GM12864 (cell line): ENCODE results near the gene OBP2A.

ENCODE experiments used
- DNase-seq: peaks from one replicate; pipeline ENCODE4 v3.0.0-alpha.2; 2011; ENCODE audit warnings: low read depth
- H3K4me3 ChIP-seq: 2 replicates; pipeline ENCODE4 v1.5.1; 2011; ENCODE audit warnings: mild to moderate bottlenecking, low read depth, low read length, control low read depth
- CTCF ChIP-seq: IDR thresholded peaks from 2 replicates; pipeline ENCODE4 v1.5.1; 2011; ENCODE audit warnings: low read depth, mild to moderate bottlenecking, moderate library complexity, low read length, control low read depth, inconsistent platforms; ENCODE audit errors: missing control alignments

Gene OBP2A

GRCh38 chr9:135506327-135507103, 39.4 kb upstream of the OBP2A start:
- no peak for TF ChIP-seq CTCF

GRCh38 chr9:135507104-135508035, 38.6 kb upstream of the OBP2A start:
- no peak for TF ChIP-seq CTCF
- H3K4me3 ChIP-seq: no peak overlapping the region
- DNase-seq: no peak

More at GRCh38 chr9:135506327-135507103, 39.4 kb upstream of the OBP2A start:
- H3K4me3 ChIP-seq: no peak overlapping the region
- no peak for DNase-seq

GRCh38 chr9:135508211-135508820, 37.6 kb upstream of the OBP2A start:
- DNase-seq: no peak
- TF ChIP-seq CTCF: no peak
- no peak overlapping the region for H3K4me3 ChIP-seq

- no peak overlapping the region for H3K4me3 ChIP-seq
Observed at GRCh38 chr9:135509458-135509857, 36.5 kb upstream of the OBP2A start.

GRCh38 chr9:135512241-135512603, 33.7 kb upstream of the OBP2A start:
- no peak for DNase-seq
- H3K4me3 ChIP-seq: no peak overlapping the region
- TF ChIP-seq CTCF: no peak

More at GRCh38 chr9:135509458-135509857, 36.5 kb upstream of the OBP2A start:
- TF ChIP-seq CTCF: no peak
- no peak for DNase-seq

GRCh38 chr9:135512904-135513303, 33.0 kb upstream of the OBP2A start:
- TF ChIP-seq CTCF: no peak
- no peak for DNase-seq
- no peak overlapping the region for H3K4me3 ChIP-seq
